ENCODE results near the gene ARHGEF7. TPM values are rescaled to one million over a fixed set of nuclear protein-coding genes. Genes with fewer than 3 reads are reported as not detected.

Gene ARHGEF7
- polyA plus RNA-seq, 1 experiment = 32.0 TPM

DNA sequence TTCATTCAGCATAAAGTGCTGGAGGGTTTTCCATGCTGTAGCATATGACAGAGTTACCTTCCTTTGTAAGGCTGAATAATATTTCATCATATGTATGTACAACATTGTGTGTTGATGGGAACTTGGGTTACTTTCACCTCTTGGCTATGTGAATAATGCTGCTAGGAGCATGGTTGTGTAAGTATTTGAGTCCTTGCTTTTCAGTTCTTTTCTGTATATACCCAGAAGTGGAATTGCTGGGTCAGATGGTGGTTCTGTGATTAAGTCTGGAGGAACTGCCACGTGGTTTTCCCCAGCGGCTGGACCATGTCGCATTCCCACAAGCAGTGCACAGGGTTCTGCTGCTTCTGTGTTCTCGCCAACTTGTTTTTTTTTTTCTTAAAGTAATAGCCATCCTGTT is 104.2 kb downstream of the ARHGEF7 start:
- Histone ChIP-seq H3K27me3 (ENCODE audit: control insufficient read depth, insufficient read depth, low read length) (no peaks in the 10 kb centered on the region), H3K36me3 (ENCODE audit: control insufficient read depth, insufficient read depth, low read length) (peaks cover 1% of the 10 kb centered on the region), H3K4me3 (ENCODE audit: low read depth, low read length) (no peak overlapping the region)
- CTCF ChIA-PET = interaction anchor here (0.8 kb wide), 1 partner anchor 8 kb away, joined by 3 read pairs; no protein-coding TSS in a partner anchor
- TF ChIP-seq, protein P1, sequence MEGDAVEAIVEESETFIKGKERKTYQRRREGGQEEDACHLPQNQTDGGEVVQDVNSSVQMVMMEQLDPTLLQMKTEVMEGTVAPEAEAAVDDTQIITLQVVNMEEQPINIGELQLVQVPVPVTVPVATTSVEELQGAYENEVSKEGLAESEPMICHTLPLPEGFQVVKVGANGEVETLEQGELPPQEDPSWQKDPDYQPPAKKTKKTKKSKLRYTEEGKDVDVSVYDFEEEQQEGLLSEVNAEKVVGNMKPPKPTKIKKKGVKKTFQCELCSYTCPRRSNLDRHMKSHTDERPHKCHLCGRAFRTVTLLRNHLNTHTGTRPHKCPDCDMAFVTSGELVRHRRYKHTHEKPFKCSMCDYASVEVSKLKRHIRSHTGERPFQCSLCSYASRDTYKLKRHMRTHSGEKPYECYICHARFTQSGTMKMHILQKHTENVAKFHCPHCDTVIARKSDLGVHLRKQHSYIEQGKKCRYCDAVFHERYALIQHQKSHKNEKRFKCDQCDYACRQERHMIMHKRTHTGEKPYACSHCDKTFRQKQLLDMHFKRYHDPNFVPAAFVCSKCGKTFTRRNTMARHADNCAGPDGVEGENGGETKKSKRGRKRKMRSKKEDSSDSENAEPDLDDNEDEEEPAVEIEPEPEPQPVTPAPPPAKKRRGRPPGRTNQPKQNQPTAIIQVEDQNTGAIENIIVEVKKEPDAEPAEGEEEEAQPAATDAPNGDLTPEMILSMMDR (IDR thresholded peaks at IDR 0.05; ENCODE audit: insufficient read depth, low read depth, low read length) = no peak
- peak; percentile 68 for DNase-seq (ENCODE audit: low read depth)
- POLR2A ChIA-PET = no interaction called here

DNA sequence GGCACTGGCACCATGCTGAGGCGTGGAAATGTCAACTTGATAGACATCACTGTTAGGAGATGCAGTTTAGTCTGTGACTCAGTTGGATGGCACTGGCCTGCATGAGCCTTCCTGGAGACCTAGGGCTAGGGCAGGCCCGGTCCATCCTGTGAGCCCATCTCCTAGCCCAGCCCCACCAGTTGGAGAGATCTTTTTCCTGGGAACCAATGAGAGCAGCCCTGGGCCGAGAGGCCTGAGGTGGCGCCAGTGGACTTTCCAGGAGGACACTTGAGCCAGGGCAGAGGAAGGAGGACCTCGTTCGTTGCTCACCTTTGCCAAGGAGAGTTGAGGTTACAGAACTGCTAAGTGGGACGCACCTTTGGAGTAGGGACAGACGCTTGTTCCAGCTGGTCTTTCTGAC is 104.8 kb downstream of the ARHGEF7 start:
- DNase-seq (ENCODE audit: low read depth) = no peak
- TF ChIP-seq, protein P1 (IDR thresholded peaks at IDR 0.05; ENCODE audit: insufficient read depth, low read depth, low read length) = no peak

DNA sequence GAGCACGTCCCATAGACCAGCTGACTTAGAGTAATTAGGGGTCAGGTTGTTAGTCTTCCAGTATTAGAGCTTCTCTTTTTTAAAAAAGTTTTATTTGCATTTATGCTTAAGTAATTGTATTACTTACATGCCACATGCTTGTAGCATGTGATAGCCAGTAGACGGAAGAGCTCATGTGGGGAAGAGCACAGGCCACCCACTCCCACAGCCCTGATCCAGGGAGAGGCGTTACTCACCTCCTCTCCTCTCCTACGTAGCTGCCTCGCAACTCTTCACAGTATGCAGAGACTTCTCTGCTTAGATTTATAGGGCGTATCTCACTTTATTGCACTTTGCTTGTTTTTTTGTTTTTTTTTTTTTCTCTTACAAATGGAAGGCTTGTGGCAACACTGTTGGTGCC is 110.1 kb downstream of the ARHGEF7 start:
- TF ChIP-seq, protein P1 (IDR thresholded peaks at IDR 0.05; ENCODE audit: insufficient read depth, low read depth, low read length) = no peak
- Histone ChIP-seq H3K36me3 (ENCODE audit: control insufficient read depth, insufficient read depth, low read length) (peaks cover 7% of the 10 kb centered on the region), H3K27me3 (ENCODE audit: control insufficient read depth, insufficient read depth, low read length) (no peaks in the 10 kb centered on the region), H3K4me3 (ENCODE audit: low read depth, low read length) (no peak overlapping the region)
- no peak for DNase-seq (ENCODE audit: low read depth)
- POLR2A ChIA-PET = no interaction called here
- CTCF ChIA-PET = interaction anchor here (1.0 to 3.7 kb wide), 9 partner anchors 10 to 158 kb away, joined by 3 to 29 read pairs (median 6); no protein-coding TSS in a partner anchor

More for the DNA sequence above, 104.8 kb downstream of the ARHGEF7 start:
- H3K27me3 ChIP-seq (ENCODE audit: control insufficient read depth, insufficient read depth, low read length) = no peaks in the 10 kb centered on the region
- H3K4me3 ChIP-seq (ENCODE audit: low read depth, low read length) = no peak overlapping the region
- peaks cover 1% of the 10 kb centered on the region; the same call in 1 of the 2 replicates for H3K36me3 ChIP-seq (ENCODE audit: control insufficient read depth, insufficient read depth, low read length)
- CTCF ChIA-PET = no interaction called here
- POLR2A ChIA-PET = no interaction called here

- TF ChIP-seq, protein P1 (IDR thresholded peaks at IDR 0.05; ENCODE audit: insufficient read depth, low read depth, low read length) = no peak
- H3K27me3 ChIP-seq (ENCODE audit: control insufficient read depth, insufficient read depth, low read length) = no peaks in the 10 kb centered on the region
- peaks cover 5% of the 10 kb centered on the region for H3K36me3 ChIP-seq (ENCODE audit: control insufficient read depth, insufficient read depth, low read length)
- ChIA-PET CTCF (interaction anchor here (1.0 to 3.7 kb wide), 9 partner anchors 9 to 282 kb away, joined by 3 to 29 read pairs (median 6); no protein-coding TSS in a partner anchor), POLR2A (no interaction called here)
- no peak for DNase-seq (ENCODE audit: low read depth)
- no peak overlapping the region for H3K4me3 ChIP-seq (ENCODE audit: low read depth, low read length)
These were observed 110.9 kb downstream of the ARHGEF7 start for GRCh38 chr13:111225810-111226546.

- Histone ChIP-seq H3K27me3 (ENCODE audit: control insufficient read depth, insufficient read depth, low read length) (no peaks in the 10 kb centered on the region), H3K36me3 (ENCODE audit: control insufficient read depth, insufficient read depth, low read length) (peaks cover 5% of the 10 kb centered on the region), H3K4me3 (ENCODE audit: low read depth, low read length) (no peak overlapping the region)
- DNase-seq (ENCODE audit: low read depth) = no peak
- POLR2A ChIA-PET = no interaction called here
- TF ChIP-seq, protein P1 (IDR thresholded peaks at IDR 0.05; ENCODE audit: insufficient read depth, low read depth, low read length) = no peak
- CTCF ChIA-PET = interaction anchor here (0.6 to 3.7 kb wide), 5 partner anchors 9 to 284 kb away, joined by 3 to 29 read pairs (median 5); no protein-coding TSS in a partner anchor
These were observed 112.3 kb downstream of the ARHGEF7 start for GRCh38 chr13:111227405-111227804.

All from BJ (cell line).